ENCODE results near the gene ADGRF4. TPM values are rescaled to one million over a fixed set of nuclear protein-coding genes. Genes with fewer than 3 reads are reported as not detected.

Gene ADGRF4
- total RNA-seq, 1 donor from 2014 or later: not detected

GRCh38 chr6:47769982-47770381 lies 71.6 kb downstream of the ADGRF4 start:
- H3K4me1 Mint-ChIP-seq: no peaks in the 10 kb centered on the region

More at GRCh38 chr6:47769982-47770381, 71.6 kb downstream of the ADGRF4 start:
- H3K36me3 Mint-ChIP-seq (ENCODE audit: low read depth): no peaks in the 10 kb centered on the region
- H3K27me3 Mint-ChIP-seq: peaks cover 2% of the 10 kb centered on the region
- no peak for ATAC-seq (ENCODE audit: low read depth)
- H3K9me3 Mint-ChIP-seq: peaks cover 3% of the 10 kb centered on the region
- H3K27ac Mint-ChIP-seq: no peak overlapping the region
- DNase-seq: no peak
- ChIA-PET CTCF (no interaction called here), POLR2A (no interaction called here)
- H3K4me3 Mint-ChIP-seq: no peak overlapping the region
- no peak for TF ChIP-seq CTCF (IDR thresholded peaks at IDR 0.05)
- intact Hi-C loops (cut with micrococcal nuclease): no loop called here

Other genes starting within 250 kb of the ADGRF4 start
- 31.1 and 34.1 TPM in 2 replicates for gene CD2AP, start 220.8 kb upstream of the ADGRF4 start, total RNA-seq
- not detected in 2 replicates for gene OPN5, start 83.5 kb downstream of the ADGRF4 start, total RNA-seq